Measurements from ENCODE around the gene PTPN12. TPM values are rescaled to one million over a fixed set of nuclear protein-coding genes. Genes with fewer than 3 reads are reported as not detected.

Gene PTPN12
- total RNA-seq, 4 donors from 2014 or later = 129 to 168 (median 151) TPM

DNA sequence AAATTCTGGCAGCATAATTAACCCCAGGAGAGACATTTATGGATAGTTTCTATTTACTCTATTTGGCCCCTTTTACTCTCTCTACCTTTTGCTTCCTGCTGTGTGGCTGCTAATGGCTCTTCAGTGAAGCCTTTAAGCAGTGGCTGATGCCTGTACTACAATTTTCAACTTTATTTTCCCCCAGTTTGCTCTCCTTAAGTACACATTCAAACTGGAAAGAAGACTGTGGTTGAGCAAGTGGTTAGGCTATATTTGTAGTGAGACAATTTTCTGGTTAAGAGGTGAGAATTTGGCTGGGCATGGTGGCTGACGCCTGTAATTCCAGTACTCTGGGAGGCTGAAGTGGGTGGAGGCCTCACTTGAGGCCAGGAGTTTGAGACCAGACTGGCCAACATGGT lies 150.7 kb downstream of the PTPN12 start:
- WGBS, 2 donors = 87 to 88% methylated on average over 1 of the region's 1 CpG
- Histone ChIP-seq H3K27ac (peak overlapping the region in 2 of 4 donors; percentile 1 to 19), H3K36me3 (peaks cover 0 to 33% (median 0%) of the 10 kb centered on the region in 3 donors), H3K4me1 (peaks cover 6 to 46% (median 25%) of the 10 kb centered on the region in 4 donors), H3K9me3 (no peaks in the 10 kb centered on the region), H3K27me3 (no peaks in the 10 kb centered on the region), H3K4me3 (no peak overlapping the region)
- DNase-seq (ENCODE audit: low spot score in 2 of 2) = no peak
- TF ChIP-seq POLR2A (IDR thresholded peaks at IDR 0.05) = no peak
- no peak for TF ChIP-seq EP300 (IDR thresholded peaks at IDR 0.05)
- TF ChIP-seq, protein P1, sequence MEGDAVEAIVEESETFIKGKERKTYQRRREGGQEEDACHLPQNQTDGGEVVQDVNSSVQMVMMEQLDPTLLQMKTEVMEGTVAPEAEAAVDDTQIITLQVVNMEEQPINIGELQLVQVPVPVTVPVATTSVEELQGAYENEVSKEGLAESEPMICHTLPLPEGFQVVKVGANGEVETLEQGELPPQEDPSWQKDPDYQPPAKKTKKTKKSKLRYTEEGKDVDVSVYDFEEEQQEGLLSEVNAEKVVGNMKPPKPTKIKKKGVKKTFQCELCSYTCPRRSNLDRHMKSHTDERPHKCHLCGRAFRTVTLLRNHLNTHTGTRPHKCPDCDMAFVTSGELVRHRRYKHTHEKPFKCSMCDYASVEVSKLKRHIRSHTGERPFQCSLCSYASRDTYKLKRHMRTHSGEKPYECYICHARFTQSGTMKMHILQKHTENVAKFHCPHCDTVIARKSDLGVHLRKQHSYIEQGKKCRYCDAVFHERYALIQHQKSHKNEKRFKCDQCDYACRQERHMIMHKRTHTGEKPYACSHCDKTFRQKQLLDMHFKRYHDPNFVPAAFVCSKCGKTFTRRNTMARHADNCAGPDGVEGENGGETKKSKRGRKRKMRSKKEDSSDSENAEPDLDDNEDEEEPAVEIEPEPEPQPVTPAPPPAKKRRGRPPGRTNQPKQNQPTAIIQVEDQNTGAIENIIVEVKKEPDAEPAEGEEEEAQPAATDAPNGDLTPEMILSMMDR (IDR thresholded peaks at IDR 0.05) = no peak

Other genes with a start within 250 kb of the PTPN12 start
- gene GSAP, start 120.9 kb upstream of the PTPN12 start, total RNA-seq = 10 to 100 TPM; 14.3 to 25.5 (median 22.0) TPM
- 10 to 100 TPM; 15.6 to 33.9 (median 29.1) TPM for gene RSBN1L, start 159.2 kb downstream of the PTPN12 start, total RNA-seq